Activated T-helper 1 cell treated with anti-CD3 and anti-CD28 coated beads, Interleukin-12 subunit alpha, Interleukin-12 subunit beta, Interleukin-2, Interleukin-4 antibody, amounts not matched to agents 30 ng/mL and 10 ng/mL and 1 ng/mL, durations not matched to agents 14 hours and 24 hours and 36 hours (primary cell): Measurements from ENCODE around the gene FBN3. TPM values are rescaled to one million over a fixed set of nuclear protein-coding genes. Genes with fewer than 3 reads are reported as not detected.

Source experiments
- DNase-seq: peaks from one replicate; pipeline ENCODE4 v3.0.0; 2021; ENCODE audit warnings: low spot score
- H3K27ac Mint-ChIP-seq: one replicate; pipeline ENCODE4 v1.8.0; 2021; ENCODE audit warnings: mild to moderate bottlenecking, mixed read lengths
- H3K27me3 Mint-ChIP-seq: one replicate; pipeline ENCODE4 v1.8.0; 2022; ENCODE audit warnings: mild to moderate bottlenecking, moderate library complexity, mixed read lengths; ENCODE audit not compliant: insufficient read depth
- H3K36me3 Mint-ChIP-seq: one replicate; pipeline ENCODE4 v1.8.0; 2021; ENCODE audit warnings: low read depth, mixed read lengths
- H3K4me1 Mint-ChIP-seq: one replicate; pipeline ENCODE4 v1.8.0; 2021; ENCODE audit warnings: low read depth, mixed read lengths
- H3K4me3 Mint-ChIP-seq: one replicate; pipeline ENCODE4 v1.8.0; 2021; ENCODE audit warnings: mild to moderate bottlenecking, moderate library complexity, mixed read lengths
- H3K9me3 Mint-ChIP-seq: one replicate; pipeline ENCODE4 v1.8.0; 2021; ENCODE audit warnings: mixed read lengths
- intact Hi-C: fragments of 100-400 bp; cut with micrococcal nuclease; formaldehyde crosslinking; loops from one replicate; pipeline ENCODE4 v1.15.1; 2024
- total RNA-seq: library from RNA; stranded (reverse); gene quantifications from 2 replicates; pipeline ENCODE4 v1.2.3, GENCODE V29; 2022

Gene FBN3
- total RNA-seq, 1 donor from 2014 or later: not detected

GRCh38 chr19:8123683-8124082, 25.7 kb downstream of the FBN3 start:
- DNase-seq: no peak
- intact Hi-C loops: no loop called here
- Mint-ChIP-seq H3K9me3 (no peaks in the 10 kb centered on the region), H3K4me1 (no peaks in the 10 kb centered on the region), H3K27ac (no peak overlapping the region), H3K27me3 (no peaks in the 10 kb centered on the region), H3K4me3 (no peak overlapping the region), H3K36me3 (no peaks in the 10 kb centered on the region)

- no peaks in the 10 kb centered on the region for H3K9me3 Mint-ChIP-seq
- DNase-seq: no peak
- H3K36me3 Mint-ChIP-seq: no peaks in the 10 kb centered on the region
- H3K4me3 Mint-ChIP-seq: no peak overlapping the region
- H3K27me3 Mint-ChIP-seq: no peaks in the 10 kb centered on the region
- no peak overlapping the region for H3K27ac Mint-ChIP-seq
- intact Hi-C loops: no loop called here
- no peaks in the 10 kb centered on the region for H3K4me1 Mint-ChIP-seq
Observed at GRCh38 chr19:8120636-8121480, 28.5 kb downstream of the FBN3 start.

- Mint-ChIP-seq H3K9me3 (no peaks in the 10 kb centered on the region), H3K36me3 (no peaks in the 10 kb centered on the region), H3K4me3 (no peak overlapping the region)
Observed at GRCh38 chr19:8117991-8118390, 31.4 kb downstream of the FBN3 start.

GRCh38 chr19:8116437-8117293, 32.7 kb downstream of the FBN3 start:
- H3K4me1 Mint-ChIP-seq: no peaks in the 10 kb centered on the region
- DNase-seq: no peak
- H3K4me3 Mint-ChIP-seq: no peak overlapping the region
- no peak overlapping the region for H3K27ac Mint-ChIP-seq
- no peaks in the 10 kb centered on the region for H3K9me3 Mint-ChIP-seq
- intact Hi-C loops: no loop called here
- H3K27me3 Mint-ChIP-seq: no peaks in the 10 kb centered on the region
- no peaks in the 10 kb centered on the region for H3K36me3 Mint-ChIP-seq

More at GRCh38 chr19:8117991-8118390, 31.4 kb downstream of the FBN3 start:
- intact Hi-C loops: no loop called here
- H3K27ac Mint-ChIP-seq: no peak overlapping the region
- no peaks in the 10 kb centered on the region for H3K27me3 Mint-ChIP-seq
- no peaks in the 10 kb centered on the region for H3K4me1 Mint-ChIP-seq
- no peak for DNase-seq

GRCh38 chr19:8115805-8116396, 33.5 kb downstream of the FBN3 start:
- H3K9me3 Mint-ChIP-seq: no peaks in the 10 kb centered on the region
- no peaks in the 10 kb centered on the region for H3K27me3 Mint-ChIP-seq

GRCh38 chr19:8113017-8113416, 36.4 kb downstream of the FBN3 start:
- H3K27ac Mint-ChIP-seq: no peak overlapping the region
- no peak overlapping the region for H3K4me3 Mint-ChIP-seq
- no peaks in the 10 kb centered on the region for H3K9me3 Mint-ChIP-seq

More at GRCh38 chr19:8115805-8116396, 33.5 kb downstream of the FBN3 start:
- Mint-ChIP-seq H3K27ac (no peak overlapping the region), H3K36me3 (no peaks in the 10 kb centered on the region), H3K4me3 (no peak overlapping the region), H3K4me1 (no peaks in the 10 kb centered on the region)
- no peak for DNase-seq
- intact Hi-C loops: no loop called here

GRCh38 chr19:8111376-8111775, 38.0 kb downstream of the FBN3 start:
- no peak overlapping the region for H3K27ac Mint-ChIP-seq
- no peaks in the 10 kb centered on the region for H3K9me3 Mint-ChIP-seq
- H3K36me3 Mint-ChIP-seq: no peaks in the 10 kb centered on the region

More at GRCh38 chr19:8113017-8113416, 36.4 kb downstream of the FBN3 start:
- no peaks in the 10 kb centered on the region for H3K36me3 Mint-ChIP-seq
- H3K27me3 Mint-ChIP-seq: no peaks in the 10 kb centered on the region
- H3K4me1 Mint-ChIP-seq: no peaks in the 10 kb centered on the region
- no peak for DNase-seq
- intact Hi-C loops: no loop called here

GRCh38 chr19:8110931-8111330, 38.5 kb downstream of the FBN3 start:
- Mint-ChIP-seq H3K9me3 (no peaks in the 10 kb centered on the region), H3K4me1 (no peaks in the 10 kb centered on the region), H3K27me3 (no peaks in the 10 kb centered on the region), H3K4me3 (no peak overlapping the region), H3K36me3 (no peaks in the 10 kb centered on the region), H3K27ac (no peak overlapping the region)
- DNase-seq: no peak
- intact Hi-C loops: no loop called here

More at GRCh38 chr19:8111376-8111775, 38.0 kb downstream of the FBN3 start:
- Mint-ChIP-seq H3K4me3 (no peak overlapping the region), H3K4me1 (no peaks in the 10 kb centered on the region), H3K27me3 (no peaks in the 10 kb centered on the region)
- intact Hi-C loops: no loop called here
- DNase-seq: no peak

GRCh38 chr19:8109890-8110662, 39.3 kb downstream of the FBN3 start:
- no peak overlapping the region for H3K27ac Mint-ChIP-seq
- no peaks in the 10 kb centered on the region for H3K27me3 Mint-ChIP-seq
- DNase-seq: no peak
- intact Hi-C loops: no loop called here
- H3K4me3 Mint-ChIP-seq: no peak overlapping the region
- no peaks in the 10 kb centered on the region for H3K4me1 Mint-ChIP-seq
- H3K9me3 Mint-ChIP-seq: peaks cover 4% of the 10 kb centered on the region
- no peaks in the 10 kb centered on the region for H3K36me3 Mint-ChIP-seq

- intact Hi-C loops: no loop called here
Observed at GRCh38 chr19:8109455-8109854, 39.9 kb downstream of the FBN3 start.

GRCh38 chr19:8108560-8109445, 40.6 kb downstream of the FBN3 start:
- intact Hi-C loops: no loop called here
- Mint-ChIP-seq H3K27ac (no peak overlapping the region), H3K36me3 (no peaks in the 10 kb centered on the region), H3K27me3 (no peaks in the 10 kb centered on the region), H3K9me3 (peaks cover 4% of the 10 kb centered on the region), H3K4me1 (no peaks in the 10 kb centered on the region), H3K4me3 (no peak overlapping the region)
- no peak for DNase-seq

More at GRCh38 chr19:8109455-8109854, 39.9 kb downstream of the FBN3 start:
- Mint-ChIP-seq H3K27ac (no peak overlapping the region), H3K4me3 (no peak overlapping the region), H3K9me3 (peaks cover 4% of the 10 kb centered on the region), H3K4me1 (no peaks in the 10 kb centered on the region), H3K36me3 (no peaks in the 10 kb centered on the region), H3K27me3 (no peaks in the 10 kb centered on the region)
- no peak for DNase-seq
